Gastrocnemius medialis (tissue), 4 donors: ENCODE measurements around the gene HECTD4. TPM values are rescaled to one million over a fixed set of nuclear protein-coding genes. Genes with fewer than 3 reads are reported as not detected.

Experiments
- ATAC-seq, 2 donors: fragments of 150-250 bp; one replicate each; pipeline ENCODE4 v1.9.1; 2016
- DNase-seq, 2 donors: peaks; one replicate each; pipeline ENCODE4 v3.0.0-alpha.2; 2019
- H3K27ac ChIP-seq, 4 donors: fragments of 200-600 bp; sonication (generic); 1 replicate in 1 of 4; 2 replicates in 3 of 4; pipeline ENCODE4 v1.5.1; 2016 to 2018; ENCODE audit warnings: mild to moderate bottlenecking in 2 of 4, moderate library complexity in 1 of 4
- H3K27me3 ChIP-seq, 3 donors: fragments of 200-600 bp; sonication (generic) in 2 of 3; 1 replicate in 1 of 3; 2 replicates in 2 of 3; pipeline versions ENCODE4 v1.5.1 to v1.6.0; 2016 to 2019; ENCODE audit warnings: mild to moderate bottlenecking in 1 of 3, moderate library complexity in 1 of 3
- H3K36me3 ChIP-seq, 2 donors: fragments of 200-600 bp; sonication (generic) in 1 of 2; one replicate each; pipeline ENCODE4 v1.5.1; 2017 to 2018
- H3K4me1 ChIP-seq, 2 donors: fragments of 200-600 bp; sonication (generic) in 1 of 2; one replicate each; pipeline ENCODE4 v1.5.1; 2016 to 2017; ENCODE audit warnings: mild to moderate bottlenecking in 2 of 2
- H3K4me3 ChIP-seq, 4 donors: fragments of 200-600 bp; sonication (generic) in 3 of 4; 1 replicate in 1 of 4; 2 replicates in 3 of 4; pipeline ENCODE4 v1.5.1; 2016 to 2019; ENCODE audit warnings: mild to moderate bottlenecking in 2 of 4
- H3K9me3 ChIP-seq, 3 donors: fragments of 200-600 bp; sonication (generic) in 2 of 3; 1 replicate in 1 of 3; 2 replicates in 2 of 3; pipeline ENCODE4 v1.5.1; 2016 to 2019
- CTCF ChIP-seq, 5 experiments: fragments of 450-650 bp in 3 of 5; fragments of 200-600 bp in 2 of 5; sonication (generic) in 2 of 5; IDR thresholded peaks in 4 of 5; conservative IDR thresholded peaks in 1 of 5; 1 replicate in 4 of 5; 2 replicates in 1 of 5; pipeline ENCODE4 v1.5.1; 2016 to 2019; ENCODE audit warnings: antibody characterized with exemption in 5 of 5, mild to moderate bottlenecking in 3 of 5, moderate library complexity in 3 of 5
- POLR2A ChIP-seq, 2 donors: fragments of 450-650 bp; IDR thresholded peaks; one replicate each; pipeline ENCODE4 v1.6.1; 2017; ENCODE audit warnings: antibody characterized with exemption in 2 of 2, mild to moderate bottlenecking in 2 of 2, moderate library complexity in 2 of 2
- in situ Hi-C, 4 donors: fragments of 200-750 bp; cut with MboI; loops; one replicate each; pipeline versions ENCODE4 v1.15.0 to v1.8.0; 2017; ENCODE audit warnings: low sequenced_read_pairs in 4 of 4
- intact Hi-C: fragments of 100-400 bp; cut with DNase I; formaldehyde crosslinking; loops from one replicate; pipeline ENCODE4 v1.15.1; 2023; ENCODE audit warnings: low total_unique reads
- total RNA-seq, 4 donors: library from RNA; depleted of rRNA; stranded (reverse); fragments of >200 nt; gene quantifications; one replicate each; pipeline versions ENCODE4 v1.1.0 to v1.2.3, GENCODE V29; 2016

HECTD4 gene
- total RNA-seq, 4 donors from 2014 or later = 12.9 to 23.3 (median 16.8) TPM

DNA sequence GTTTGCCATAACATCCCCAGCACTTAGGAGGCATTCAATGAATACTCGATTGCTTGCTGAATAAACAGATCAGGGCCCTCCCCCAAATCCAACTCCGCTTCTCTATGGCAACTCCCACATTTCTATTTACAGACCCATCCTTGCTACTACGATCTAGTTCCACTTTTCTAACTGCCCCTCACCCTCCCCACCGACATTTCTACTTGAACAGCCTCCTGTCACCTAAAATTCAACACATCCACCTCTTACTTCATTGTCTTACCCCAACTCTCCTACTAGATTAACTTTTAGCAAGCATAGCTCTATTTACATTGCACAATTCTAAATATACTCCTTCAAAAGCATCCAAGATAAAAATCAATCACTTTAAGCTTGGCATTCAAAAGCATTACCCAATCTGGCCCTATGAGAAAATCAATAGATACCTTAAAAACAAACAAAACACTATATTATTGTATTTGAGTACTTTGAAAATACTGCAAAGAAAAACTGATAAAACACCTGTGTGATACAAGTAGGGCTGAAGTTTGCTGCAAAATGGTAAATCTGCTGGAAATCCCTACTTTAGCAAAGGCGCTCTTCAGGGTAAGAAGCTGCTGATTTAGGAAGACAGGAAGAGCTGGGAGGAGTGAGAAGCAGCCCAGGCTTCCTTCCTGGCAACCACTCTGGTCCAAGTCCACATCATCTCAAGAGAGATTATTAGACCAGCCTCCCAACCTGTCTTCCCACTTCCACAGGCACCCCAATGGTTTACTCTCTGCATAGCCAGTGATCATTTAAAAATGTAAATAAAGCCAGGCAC lies 96.4 kb downstream of the HECTD4 start:
- ATAC-seq (no peak), DNase-seq (no peak)
- H3K9me3 ChIP-seq = peaks cover 0 to 9% (median 0%) of the 10 kb centered on the region in 3 donors
- TF ChIP-seq POLR2A (IDR thresholded peaks at IDR 0.05) (no peak), CTCF (IDR thresholded peaks at IDR 0.05 in 4 of 5, conservative IDR thresholded peaks at IDR 0.05 in 1 of 5) (no peak)
- peaks cover 0 to 9% of the 10 kb centered on the region in 2 donors for H3K36me3 ChIP-seq
- intact Hi-C loops (no loop called here), in situ Hi-C loops (loop anchor here (10.0 to 25.0 kb wide), 3 partner anchors 99 to 109 kb away; partner anchors contain the start of gene HECTD4 (in 3 of the 4))
- H3K27me3 ChIP-seq = no peaks in the 10 kb centered on the region
- no peak overlapping the region for H3K4me3 ChIP-seq
- peaks cover 21 to 32% of the 10 kb centered on the region in 2 donors for H3K4me1 ChIP-seq
- H3K27ac ChIP-seq = no peak overlapping the region

DNA sequence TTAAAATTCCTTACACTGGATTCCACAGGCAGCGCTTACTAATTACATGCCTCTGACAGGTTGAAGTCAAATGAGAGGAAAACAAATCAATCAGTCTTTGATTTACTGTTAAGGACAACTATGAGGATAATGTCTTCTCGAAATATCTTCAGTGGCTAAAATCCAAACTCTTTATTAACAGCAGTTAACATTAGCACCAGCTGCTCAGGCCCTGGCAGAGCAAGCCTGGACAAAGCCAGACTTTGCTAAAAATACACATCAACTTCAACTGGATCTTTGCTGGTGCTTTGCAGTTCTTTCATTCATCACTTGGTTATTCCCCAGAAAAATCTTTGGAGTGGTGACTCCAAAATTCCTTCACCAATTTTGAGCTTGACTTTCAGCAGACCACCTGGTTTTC lies 98.7 kb downstream of the HECTD4 start:
- Histone ChIP-seq H3K4me1 (peaks cover 21 to 32% of the 10 kb centered on the region in 2 donors), H3K9me3 (peaks cover 0 to 2% (median 0%) of the 10 kb centered on the region in 3 donors), H3K27ac (peak overlapping the region in 1 of 4 donors; percentile 13), H3K27me3 (no peaks in the 10 kb centered on the region), H3K36me3 (peaks cover 0 to 3% of the 10 kb centered on the region in 2 donors), H3K4me3 (no peak overlapping the region)
- peak in 1 of 2 donors; percentile 20 for DNase-seq
- no peak for TF ChIP-seq POLR2A (IDR thresholded peaks at IDR 0.05)
- TF ChIP-seq CTCF (IDR thresholded peaks at IDR 0.05 in 4 of 5, conservative IDR thresholded peaks at IDR 0.05 in 1 of 5) = no peak
- intact Hi-C loops = loop anchor here (2.0 kb wide), 1 partner anchor 103 kb away; no protein-coding TSS in a partner anchor
- ATAC-seq = peak; percentile 60 to 73
- in situ Hi-C loops = loop anchor here (10.0 to 25.0 kb wide), 3 partner anchors 101 to 111 kb away; partner anchors contain the start of gene HECTD4 (in 3 of the 4)

- H3K36me3 ChIP-seq = no peaks in the 10 kb centered on the region
- in situ Hi-C loops (loop anchor here (10.0 to 25.0 kb wide), 3 partner anchors 102 to 112 kb away; partner anchors contain the start of gene HECTD4 (in 3 of the 4)), intact Hi-C loops (loop anchor here (2.0 kb wide), 1 partner anchor 104 kb away; no protein-coding TSS in a partner anchor)
- no peak overlapping the region for H3K27ac ChIP-seq
- ATAC-seq (peak in 1 of 2 donors; percentile 41), DNase-seq (no peak)
- TF ChIP-seq CTCF (IDR thresholded peaks at IDR 0.05 in 4 of 5, conservative IDR thresholded peaks at IDR 0.05 in 1 of 5) (no peak), POLR2A (IDR thresholded peaks at IDR 0.05) (no peak)
- no peak overlapping the region for H3K4me3 ChIP-seq
- H3K4me1 ChIP-seq = peaks cover 21 to 32% of the 10 kb centered on the region in 2 donors
- H3K27me3 ChIP-seq = no peaks in the 10 kb centered on the region
- H3K9me3 ChIP-seq = no peaks in the 10 kb centered on the region
These were observed 99.3 kb downstream of the HECTD4 start for GRCh38 chr12:112282920-112283319.

DNA sequence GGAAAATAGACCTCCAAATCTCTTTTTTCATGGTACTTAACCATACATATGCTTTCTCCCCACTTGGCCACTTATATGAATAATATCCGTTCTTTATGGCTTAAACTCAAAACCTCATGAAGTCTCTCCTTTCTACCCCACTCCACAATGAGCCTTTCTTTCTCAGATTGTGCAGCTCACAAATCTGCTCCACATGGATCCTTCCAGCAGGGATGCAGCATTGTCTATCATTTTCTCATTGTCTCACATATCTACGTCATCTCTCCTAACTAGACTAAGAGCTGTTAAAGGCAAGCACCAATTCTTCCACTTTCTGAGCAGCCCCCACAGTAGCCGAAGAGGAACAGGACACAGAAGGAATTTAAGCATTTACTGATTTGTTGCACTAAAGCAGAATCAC lies 106.4 kb downstream of the HECTD4 start:
- Histone ChIP-seq H3K4me3 (no peak overlapping the region), H3K27me3 (no peaks in the 10 kb centered on the region), H3K27ac (no peak overlapping the region), H3K36me3 (peaks cover 0 to 13% of the 10 kb centered on the region in 2 donors), H3K4me1 (no peaks in the 10 kb centered on the region), H3K9me3 (no peaks in the 10 kb centered on the region)
- intact Hi-C loops (no loop called here), in situ Hi-C loops (loop anchor here in 2 of 4 donors (25.0 kb wide), 1 partner anchor 111 kb away; the partner anchor contains the start of gene HECTD4 (in 2 of the 2))
- ATAC-seq (no peak), DNase-seq (no peak)
- no peak for TF ChIP-seq POLR2A (IDR thresholded peaks at IDR 0.05)
- TF ChIP-seq CTCF (IDR thresholded peaks at IDR 0.05 in 4 of 5, conservative IDR thresholded peaks at IDR 0.05 in 1 of 5) = no peak
